HEK293 (cell line): ENCODE data around the gene GBP7.

Source experiments
- ZBTB8A ChIP-seq: fragments of 450-650 bp; formaldehyde crosslinking; IDR thresholded peaks from 2 replicates; pipeline ENCODE4 v1.5.1; 2016; ENCODE audit warnings: missing biosample characterization, missing genetic modification characterization
- ZNF114 ChIP-seq: fragments of 450-650 bp; formaldehyde crosslinking; IDR thresholded peaks from 2 replicates; pipeline ENCODE4 v1.5.0; 2017; ENCODE audit warnings: missing biosample characterization, missing genetic modification characterization
- ZNF664 ChIP-seq: fragments of 450-650 bp; formaldehyde crosslinking; IDR thresholded peaks from 2 replicates; pipeline ENCODE4 v1.5.1; 2016; ENCODE audit warnings: missing biosample characterization, missing genetic modification characterization
- ZNF791 ChIP-seq: fragments of 450-650 bp; formaldehyde crosslinking; IDR thresholded peaks from 2 replicates; pipeline ENCODE4 v1.5.1; 2016; ENCODE audit warnings: missing biosample characterization, missing genetic modification characterization
- TF ChIP-seq, protein P1 (sequence below): fragments of 450-650 bp; formaldehyde crosslinking; IDR thresholded peaks from 2 replicates; pipeline ENCODE4 v1.5.1; 2016; ENCODE audit warnings: missing biosample characterization, missing genetic modification characterization
- TF ChIP-seq, protein P2 (sequence below): fragments of 450-650 bp; formaldehyde crosslinking; IDR thresholded peaks from 2 replicates; pipeline ENCODE4 v1.5.1; 2016; ENCODE audit warnings: missing biosample characterization, missing genetic modification characterization
- TF ChIP-seq, protein P3 (sequence below): fragments of 450-650 bp; formaldehyde crosslinking; IDR thresholded peaks from 2 replicates; pipeline ENCODE4 v1.5.1; 2016; ENCODE audit warnings: missing biosample characterization, missing genetic modification characterization
- TF ChIP-seq, protein P4 (sequence below): fragments of 450-650 bp; formaldehyde crosslinking; conservative IDR thresholded peaks from 2 replicates; pipeline ENCODE4 v1.5.1; 2016; ENCODE audit warnings: low read depth, missing biosample characterization, missing genetic modification characterization

DNA sequence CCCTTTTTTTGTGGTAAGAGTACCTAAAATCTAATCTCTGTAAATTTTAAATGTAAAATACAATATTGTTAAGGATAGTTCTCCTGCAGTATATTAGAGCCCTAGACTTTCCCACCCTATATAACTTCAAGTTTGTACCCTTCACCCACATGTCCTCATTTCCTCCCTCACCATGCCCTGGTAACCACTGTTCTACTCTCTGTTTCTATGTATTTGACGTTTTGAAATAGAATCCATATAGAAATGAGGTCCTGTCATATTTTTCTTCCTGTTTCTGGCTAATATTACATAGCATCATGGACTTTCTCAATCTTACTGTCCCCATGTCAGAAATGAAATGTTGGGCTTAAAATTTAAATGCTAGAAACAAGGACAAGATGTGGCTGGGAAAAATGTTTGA is 24.8 kb downstream of the GBP7 start:
- TF ChIP-seq, protein P1, sequence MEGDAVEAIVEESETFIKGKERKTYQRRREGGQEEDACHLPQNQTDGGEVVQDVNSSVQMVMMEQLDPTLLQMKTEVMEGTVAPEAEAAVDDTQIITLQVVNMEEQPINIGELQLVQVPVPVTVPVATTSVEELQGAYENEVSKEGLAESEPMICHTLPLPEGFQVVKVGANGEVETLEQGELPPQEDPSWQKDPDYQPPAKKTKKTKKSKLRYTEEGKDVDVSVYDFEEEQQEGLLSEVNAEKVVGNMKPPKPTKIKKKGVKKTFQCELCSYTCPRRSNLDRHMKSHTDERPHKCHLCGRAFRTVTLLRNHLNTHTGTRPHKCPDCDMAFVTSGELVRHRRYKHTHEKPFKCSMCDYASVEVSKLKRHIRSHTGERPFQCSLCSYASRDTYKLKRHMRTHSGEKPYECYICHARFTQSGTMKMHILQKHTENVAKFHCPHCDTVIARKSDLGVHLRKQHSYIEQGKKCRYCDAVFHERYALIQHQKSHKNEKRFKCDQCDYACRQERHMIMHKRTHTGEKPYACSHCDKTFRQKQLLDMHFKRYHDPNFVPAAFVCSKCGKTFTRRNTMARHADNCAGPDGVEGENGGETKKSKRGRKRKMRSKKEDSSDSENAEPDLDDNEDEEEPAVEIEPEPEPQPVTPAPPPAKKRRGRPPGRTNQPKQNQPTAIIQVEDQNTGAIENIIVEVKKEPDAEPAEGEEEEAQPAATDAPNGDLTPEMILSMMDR (tag by site-specific recombination) = no peak
- TF ChIP-seq ZNF791 (tag by site-specific recombination) (no peak), ZNF664 (tag by site-specific recombination) (no peak), ZNF114 (no peak), ZBTB8A (tag by site-specific recombination) (no peak)
- TF ChIP-seq, protein P2, sequence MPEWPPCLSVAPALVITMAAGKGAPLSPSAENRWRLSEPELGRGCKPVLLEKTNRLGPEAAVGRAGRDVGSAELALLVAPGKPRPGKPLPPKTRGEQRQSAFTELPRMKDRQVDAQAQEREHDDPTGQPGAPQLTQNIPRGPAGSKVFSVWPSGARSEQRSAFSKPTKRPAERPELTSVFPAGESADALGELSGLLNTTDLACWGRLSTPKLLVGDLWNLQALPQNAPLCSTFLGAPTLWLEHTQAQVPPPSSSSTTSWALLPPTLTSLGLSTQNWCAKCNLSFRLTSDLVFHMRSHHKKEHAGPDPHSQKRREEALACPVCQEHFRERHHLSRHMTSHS = no peak
- TF ChIP-seq, protein P3, sequence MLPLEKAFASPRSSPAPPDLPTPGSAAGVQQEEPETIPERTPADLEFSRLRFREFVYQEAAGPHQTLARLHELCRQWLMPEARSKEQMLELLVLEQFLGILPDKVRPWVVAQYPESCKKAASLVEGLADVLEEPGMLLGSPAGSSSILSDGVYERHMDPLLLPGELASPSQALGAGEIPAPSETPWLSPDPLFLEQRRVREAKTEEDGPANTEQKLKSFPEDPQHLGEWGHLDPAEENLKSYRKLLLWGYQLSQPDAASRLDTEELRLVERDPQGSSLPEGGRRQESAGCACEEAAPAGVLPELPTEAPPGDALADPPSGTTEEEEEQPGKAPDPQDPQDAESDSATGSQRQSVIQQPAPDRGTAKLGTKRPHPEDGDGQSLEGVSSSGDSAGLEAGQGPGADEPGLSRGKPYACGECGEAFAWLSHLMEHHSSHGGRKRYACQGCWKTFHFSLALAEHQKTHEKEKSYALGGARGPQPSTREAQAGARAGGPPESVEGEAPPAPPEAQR (tag by site-specific recombination) = no peak
- TF ChIP-seq, protein P4, sequence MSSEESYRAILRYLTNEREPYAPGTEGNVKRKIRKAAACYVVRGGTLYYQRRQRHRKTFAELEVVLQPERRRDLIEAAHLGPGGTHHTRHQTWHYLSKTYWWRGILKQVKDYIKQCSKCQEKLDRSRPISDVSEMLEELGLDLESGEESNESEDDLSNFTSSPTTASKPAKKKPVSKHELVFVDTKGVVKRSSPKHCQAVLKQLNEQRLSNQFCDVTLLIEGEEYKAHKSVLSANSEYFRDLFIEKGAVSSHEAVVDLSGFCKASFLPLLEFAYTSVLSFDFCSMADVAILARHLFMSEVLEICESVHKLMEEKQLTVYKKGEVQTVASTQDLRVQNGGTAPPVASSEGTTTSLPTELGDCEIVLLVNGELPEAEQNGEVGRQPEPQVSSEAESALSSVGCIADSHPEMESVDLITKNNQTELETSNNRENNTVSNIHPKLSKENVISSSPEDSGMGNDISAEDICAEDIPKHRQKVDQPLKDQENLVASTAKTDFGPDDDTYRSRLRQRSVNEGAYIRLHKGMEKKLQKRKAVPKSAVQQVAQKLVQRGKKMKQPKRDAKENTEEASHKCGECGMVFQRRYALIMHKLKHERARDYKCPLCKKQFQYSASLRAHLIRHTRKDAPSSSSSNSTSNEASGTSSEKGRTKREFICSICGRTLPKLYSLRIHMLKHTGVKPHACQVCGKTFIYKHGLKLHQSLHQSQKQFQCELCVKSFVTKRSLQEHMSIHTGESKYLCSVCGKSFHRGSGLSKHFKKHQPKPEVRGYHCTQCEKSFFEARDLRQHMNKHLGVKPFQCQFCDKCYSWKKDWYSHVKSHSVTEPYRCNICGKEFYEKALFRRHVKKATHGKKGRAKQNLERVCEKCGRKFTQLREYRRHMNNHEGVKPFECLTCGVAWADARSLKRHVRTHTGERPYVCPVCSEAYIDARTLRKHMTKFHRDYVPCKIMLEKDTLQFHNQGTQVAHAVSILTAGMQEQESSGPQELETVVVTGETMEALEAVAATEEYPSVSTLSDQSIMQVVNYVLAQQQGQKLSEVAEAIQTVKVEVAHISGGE (tag by site-specific recombination) = no peak
